H1 (cell line): ENCODE results near the gene PCDH7. TPM values are rescaled to one million over a fixed set of nuclear protein-coding genes. Genes with fewer than 3 reads are reported as not detected.

Experiments used
- CTCF ChIA-PET: fragments of 300-600 bp; sonication (Branson Sonifier 250); formaldehyde crosslinking; loops from one replicate; lab custom pipeline; 2021; ENCODE audit not compliant: partially characterized antibody; lab: Charles Lee
- POLR2A ChIA-PET: fragments of 300-600 bp; sonication (Branson Sonifier 250); formaldehyde crosslinking; loops from one replicate; lab custom pipeline; 2021; ENCODE audit warnings: inconsistent platforms; ENCODE audit not compliant: partially characterized antibody; lab: Charles Lee
- DNase-seq, 2 experiments: peaks; one replicate each; pipeline versions ENCODE4 v3.0.0 to v3.0.0-alpha.2; 2010 to 2022; ENCODE audit warnings: low spot score in 2 of 2, low read depth in 1 of 2, mixed read lengths in 1 of 2
- FAIRE-seq: peaks from 2 replicates; lab custom pipeline; 2011; peaks lifted over from hg19 to GRCh38; lab: Jason Lieb, UNC
- H2AFZ ChIP-seq: 2 replicates; pipeline ENCODE4 v1.8.1; 2012; ENCODE audit warnings: low read length, inconsistent platforms
- H2AK5ac ChIP-seq: 2 replicates; pipeline ENCODE4 v1.6.1; 2013; ENCODE audit warnings: low read depth, low read length
- H2BK120ac ChIP-seq: replicated peaks from 2 replicates; pipeline ENCODE3; 2013; ENCODE audit warnings: low read depth, low read length, inconsistent platforms
- H2BK12ac ChIP-seq: 2 replicates; pipeline ENCODE4 v1.6.1; 2013; ENCODE audit warnings: low read depth, low read length
- H2BK15ac ChIP-seq: 2 replicates; pipeline ENCODE4 v1.6.1; 2013; ENCODE audit warnings: low read length
- H2BK20ac ChIP-seq: 2 replicates; pipeline ENCODE4 v1.6.1; 2013; ENCODE audit warnings: low read length
- H2BK5ac ChIP-seq: 2 replicates; pipeline ENCODE4 v1.6.1; 2013; ENCODE audit warnings: low read depth, low read length
- H3K14ac ChIP-seq: 2 replicates; pipeline ENCODE4 v1.6.1; 2013; ENCODE audit warnings: inconsistent platforms; ENCODE audit not compliant: insufficient read length
- H3K18ac ChIP-seq: 2 replicates; pipeline ENCODE4 v1.6.1; 2013; ENCODE audit warnings: low read length; ENCODE audit errors: extremely low read depth
- H3K23ac ChIP-seq: 2 replicates; pipeline ENCODE4 v1.6.1; 2013; ENCODE audit warnings: inconsistent platforms; ENCODE audit not compliant: insufficient read length
- H3K23me2 ChIP-seq: 2 replicates; pipeline ENCODE4 v1.6.1; 2013; ENCODE audit warnings: low read depth, low read length
- H3K27ac ChIP-seq: 2 replicates; pipeline ENCODE4 v1.6.1; 2011; ENCODE audit warnings: low read depth, low read length, inconsistent platforms
- H3K27me3 ChIP-seq, 4 experiments: replicated peaks in 1 of 4; 1 replicate in 1 of 4; 2 replicates in 3 of 4; pipeline versions ENCODE4 v1.6.1 to v1.8.1; 2011 to 2013; ENCODE audit warnings: low read length in 3 of 4, mild to moderate bottlenecking in 3 of 4, inconsistent platforms in 2 of 4, mixed read lengths in 2 of 4, moderate library complexity in 1 of 4; ENCODE audit not compliant: control insufficient read depth in 3 of 4, insufficient read depth in 3 of 4; ENCODE audit errors: extremely low read depth in 1 of 4
- H3K36me3 ChIP-seq, 4 experiments: 2 replicates each; pipeline versions ENCODE4 v1.6.1 to v1.8.1; 2011 to 2013; ENCODE audit warnings: mild to moderate bottlenecking in 4 of 4, low read length in 3 of 4, moderate library complexity in 2 of 4, control low read depth in 1 of 4, inconsistent platforms in 1 of 4; ENCODE audit not compliant: insufficient read depth in 4 of 4, control insufficient read depth in 2 of 4
- H3K4ac ChIP-seq: replicated peaks from 2 replicates; pipeline ENCODE3; 2013; ENCODE audit warnings: low read length, low read depth, mixed read lengths, inconsistent platforms; ENCODE audit not compliant: insufficient read length
- H3K4me1 ChIP-seq, 4 experiments: replicated peaks in 1 of 4; 1 replicate in 1 of 4; 2 replicates in 3 of 4; pipeline versions ENCODE4 v1.6.1 to v1.8.1; 2011 to 2013; ENCODE audit warnings: low read length in 3 of 4, inconsistent platforms in 2 of 4, mixed read lengths in 1 of 4; ENCODE audit not compliant: insufficient read depth in 4 of 4, control insufficient read depth in 3 of 4
- H3K4me2 ChIP-seq, 2 experiments: 2 replicates each; pipeline versions ENCODE4 v1.6.1 to v1.8.1; 2011 to 2013; ENCODE audit warnings: low read depth in 2 of 2, low read length in 2 of 2, control low read depth in 1 of 2, inconsistent platforms in 1 of 2, mild to moderate bottlenecking in 1 of 2; ENCODE audit not compliant: insufficient read depth in 1 of 2
- H3K4me3 ChIP-seq, 4 experiments: fragments of 200-600, 300-600 bp in 1 of 4; sonication (generic), shearing (Covaris generic), sonication (Bioruptor Twin) in 1 of 4; 2 replicates each; pipeline versions ENCODE4 v1.5.1 to v1.8.1; 2011 to 2016; ENCODE audit warnings: low read length in 4 of 4, low read depth in 3 of 4, control low read depth in 2 of 4, inconsistent platforms in 2 of 4, mild to moderate bottlenecking in 2 of 4, mixed read lengths in 1 of 4, moderate library complexity in 1 of 4; ENCODE audit not compliant: insufficient read depth in 2 of 4; ENCODE audit errors: extremely low read depth in 1 of 4
- H3K56ac ChIP-seq: replicated peaks from 2 replicates; pipeline ENCODE3; 2013; ENCODE audit warnings: low read depth, mild to moderate bottlenecking, mixed read lengths, low read length, inconsistent platforms; ENCODE audit not compliant: insufficient read length
- H3K79me1 ChIP-seq: 2 replicates; pipeline ENCODE4 v1.6.1; 2013; ENCODE audit warnings: low read depth, low read length, control low read depth
- H3K79me2 ChIP-seq, 2 experiments: 2 replicates each; pipeline versions ENCODE4 v1.6.1 to v1.8.1; 2012 to 2013; ENCODE audit warnings: low read length in 2 of 2, mild to moderate bottlenecking in 2 of 2, inconsistent platforms in 1 of 2; ENCODE audit not compliant: insufficient read depth in 2 of 2, control insufficient read depth in 1 of 2
- H3K9ac ChIP-seq, 4 experiments: replicated peaks in 1 of 4; 1 replicate in 1 of 4; 2 replicates in 3 of 4; pipeline versions ENCODE4 v1.6.1 to v1.8.1; 2011 to 2013; ENCODE audit warnings: low read depth in 3 of 4, low read length in 3 of 4, control low read depth in 2 of 4, mild to moderate bottlenecking in 2 of 4, moderate library complexity in 2 of 4, inconsistent platforms in 1 of 4; ENCODE audit errors: extremely low read depth in 1 of 4
- H3K9me3 ChIP-seq, 2 experiments: 2 replicates each; pipeline versions ENCODE4 v1.6.1 to v1.8.1; 2012 to 2013; ENCODE audit warnings: mild to moderate bottlenecking in 2 of 2, moderate library complexity in 2 of 2, control low read depth in 1 of 2, inconsistent platforms in 1 of 2, low read depth in 1 of 2, low read length in 1 of 2, mixed read lengths in 1 of 2; ENCODE audit not compliant: insufficient read depth in 2 of 2
- H4K20me1 ChIP-seq, 2 experiments: replicated peaks in 1 of 2; 2 replicates each; pipeline versions ENCODE3 to v1.8.1; 2011 to 2013; ENCODE audit warnings: inconsistent platforms in 2 of 2, low read length in 2 of 2, mild to moderate bottlenecking in 1 of 2; ENCODE audit not compliant: insufficient read depth in 2 of 2, control insufficient read depth in 1 of 2
- H4K5ac ChIP-seq: 2 replicates; pipeline ENCODE4 v1.6.1; 2013; ENCODE audit warnings: low read length, low read depth, mixed read lengths, inconsistent platforms; ENCODE audit not compliant: insufficient read length
- H4K8ac ChIP-seq: 2 replicates; pipeline ENCODE4 v1.8.0; 2013; ENCODE audit warnings: mild to moderate bottlenecking, moderate library complexity, low read length, inconsistent platforms; ENCODE audit not compliant: insufficient read depth; ENCODE audit errors: extremely low read depth
- H4K91ac ChIP-seq: replicated peaks from 2 replicates; pipeline ENCODE3; 2013; ENCODE audit warnings: low read length, mixed read lengths, inconsistent platforms; ENCODE audit not compliant: insufficient read length
- CREB1 ChIP-seq: IDR thresholded peaks from 2 replicates; pipeline ENCODE4 v1.6.1; 2012; ENCODE audit warnings: inconsistent platforms
- EGR1 ChIP-seq: IDR thresholded peaks from 2 replicates; pipeline ENCODE4 v1.6.1; 2011; ENCODE audit warnings: low read depth, low read length, borderline replicate concordance
- JUN ChIP-seq: IDR thresholded peaks from 2 replicates; pipeline ENCODE4 v1.6.1; 2011; ENCODE audit warnings: low read depth, mild to moderate bottlenecking, improper control_type of control experiment, low read length
- KDM4A ChIP-seq: IDR thresholded peaks from one replicate; pipeline ENCODE4 v1.7.1; 2012; ENCODE audit warnings: low read depth, mild to moderate bottlenecking, moderate library complexity, low read length, inconsistent platforms; ENCODE audit not compliant: severe bottlenecking
- NRF1 ChIP-seq: IDR thresholded peaks from 2 replicates; pipeline ENCODE4 v1.6.1; 2011; ENCODE audit warnings: mild to moderate bottlenecking, low read depth, low read length, improper control_type of control experiment
- PHF8 ChIP-seq: fragments of 200-600 bp; sonication (generic); conservative IDR thresholded peaks from 2 replicates; pipeline ENCODE4 v1.7.1; 2012; ENCODE audit warnings: low read depth, mild to moderate bottlenecking, inconsistent platforms, low read length, moderate library complexity
- RXRA ChIP-seq: IDR thresholded peaks from 2 replicates; pipeline ENCODE4 v1.6.1; 2011; ENCODE audit warnings: low read depth, mild to moderate bottlenecking, low read length, moderate library complexity; ENCODE audit not compliant: insufficient read depth
- SAP30 ChIP-seq: fragments of 300-600 bp; sonication (generic); IDR thresholded peaks from 2 replicates; pipeline ENCODE4 v1.7.1; 2012; ENCODE audit warnings: low read length, moderate library complexity, mild to moderate bottlenecking, inconsistent platforms; ENCODE audit not compliant: insufficient read depth, insufficient replicate concordance
- SRF ChIP-seq: IDR thresholded peaks from 2 replicates; pipeline ENCODE4 v1.6.1; 2011; ENCODE audit warnings: mild to moderate bottlenecking, low read depth, low read length, moderate library complexity
- ZNF274 ChIP-seq: IDR thresholded peaks from 2 replicates; pipeline ENCODE4 v1.7.0; 2012; ENCODE audit warnings: low read length, borderline replicate concordance; ENCODE audit errors: extremely low read depth
- WGBS, 2 experiments: shearing (Covaris generic) in 1 of 2; methylation state at CpG; one replicate each; pipeline versions ENCODE4 v1.1.6 to v1.1.7; 2013 to 2015; ENCODE audit warnings: low lambda C conversion rate in 2 of 2, mixed read lengths in 2 of 2, inconsistent platforms in 1 of 2, low coverage in 1 of 2, missing lambda C conversion rate in 1 of 2; ENCODE audit not compliant: insufficient replicate concordance in 2 of 2, insufficient coverage in 1 of 2, insufficient read length in 1 of 2; ENCODE audit errors: extremely low coverage in 1 of 2, missing lambda C conversion rate in 1 of 2; 5-methylcytosine and 5-hydroxymethylcytosine counted together
- polyA plus RNA-seq, 7 experiments: library from polyadenylated mRNA; depleted of rRNA in 3 of 7; stranded (reverse) in 5 of 7; unstranded in 2 of 7; fragments of >200 nt in 5 of 7; fragments of 200-250 nt in 2 of 7; gene quantifications; 1 replicate in 5 of 7; 2 replicates in 1 of 7; 4 replicates in 1 of 7; pipeline versions ENCODE4 v1.2.1 to v1.2.3, GENCODE V29; 2011 to 2013; ENCODE audit warnings: missing spikeins in 2 of 7, mixed read lengths in 2 of 7
- total RNA-seq: library from RNA; stranded (reverse); fragmentation: NEBNext Ultra II Directional; extraction: Animal tissue kit (Norgen Biotek cat#: 25700); gene quantifications from 2 replicates; pipeline ENCODE4 v1.2.1, GENCODE V29; 2021
- TF ChIP-seq, protein P1 (sequence below): IDR thresholded peaks from 2 replicates; pipeline ENCODE4 v1.6.1; 2011; ENCODE audit warnings: low read depth, mild to moderate bottlenecking, low read length; ENCODE audit not compliant: insufficient read depth

The PCDH7 gene
- total and polyA plus RNA-seq, 2 of the 8 experiments (the other 6 are each of a cell fraction or from before 2014, with no cell fraction given) = 3.1 to 6.1 TPM

DNA sequence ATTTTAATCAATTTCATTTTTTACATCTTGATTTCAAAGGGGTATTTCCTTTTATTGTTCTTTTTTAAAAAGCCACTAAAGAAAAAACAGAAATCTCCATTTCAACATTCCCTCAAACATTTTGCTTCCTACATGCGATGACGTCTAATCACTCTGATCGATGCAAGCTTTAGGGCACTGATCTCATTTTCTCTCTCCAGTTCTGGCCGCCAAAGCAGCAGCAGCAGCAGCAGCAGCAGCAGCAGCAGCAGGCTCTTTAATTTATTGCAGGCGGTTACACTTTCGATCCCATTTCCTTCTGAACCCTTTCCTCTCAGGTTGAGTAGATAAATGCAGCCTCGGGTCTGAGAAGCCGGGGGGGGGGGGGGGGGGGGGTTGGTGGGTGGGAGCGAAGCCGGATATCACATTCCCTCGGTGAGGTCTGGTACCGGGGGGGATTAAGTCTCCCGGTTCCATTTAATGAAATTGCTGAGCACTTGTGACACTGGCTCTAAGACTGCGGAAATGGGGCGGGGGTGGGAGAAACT lies 3.4 kb upstream of the PCDH7 start:
- 4% methylated on average over 7 of the region's 15 CpGs; no CpG with 5 or more reads in 1 of the 2 experiments for WGBS, 2 experiments
- CTCF ChIA-PET = interaction anchor here (0.7 kb wide), 1 partner anchor 507 kb away, joined by 4 read pairs; no protein-coding TSS in a partner anchor
- peak overlapping the region; percentile 89 to 100 for H3K4me2 ChIP-seq
- POLR2A ChIA-PET = no interaction called here
- H3K79me2 ChIP-seq = no peaks in the 10 kb centered on the region
- H3K27me3 ChIP-seq = peaks cover 0 to 25% (median 19%) of the 10 kb centered on the region in 4 experiments; a peak in 5 of 7 replicates
- H3K4me1 ChIP-seq = peaks cover 0 to 7% (median 2%) of the 10 kb centered on the region in 4 experiments; a peak in 5 of 7 replicates
- FAIRE-seq (no peak), DNase-seq (no peak)
- H4K20me1 ChIP-seq = peaks cover 0 to 4% of the 10 kb centered on the region in 2 experiments
- H3K23me2 ChIP-seq = peaks cover 41% of the 10 kb centered on the region
- no peak overlapping the region for H3K14ac ChIP-seq
- no peaks in the 10 kb centered on the region for H3K9me3 ChIP-seq
- no peaks in the 10 kb centered on the region for H3K79me1 ChIP-seq
- TF ChIP-seq PHF8 (0 out of 2 replicates have a peak, but pooled peaks have one; percentile 28), EGR1 (no peak), RXRA (no peak), CREB1 (peak; percentile 79), SRF (no peak), NRF1 (no peak), KDM4A (no peak), SAP30 (no peak), ZNF274 (no peak), JUN (no peak)
- TF ChIP-seq, protein P1, sequence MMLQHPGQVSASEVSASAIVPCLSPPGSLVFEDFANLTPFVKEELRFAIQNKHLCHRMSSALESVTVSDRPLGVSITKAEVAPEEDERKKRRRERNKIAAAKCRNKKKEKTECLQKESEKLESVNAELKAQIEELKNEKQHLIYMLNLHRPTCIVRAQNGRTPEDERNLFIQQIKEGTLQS = no peak
- H4K91ac ChIP-seq = no peak overlapping the region
- no peak overlapping the region for H2BK12ac ChIP-seq
- H3K4me3 ChIP-seq = peak overlapping the region; percentile 65 to 86 (median 84)
- H3K36me3 ChIP-seq = no peaks in the 10 kb centered on the region
- no peak overlapping the region for H2BK120ac ChIP-seq
- no peak overlapping the region for H2AFZ ChIP-seq
- no peak overlapping the region for H3K27ac ChIP-seq
- H2BK15ac ChIP-seq = no peak overlapping the region
- H4K5ac ChIP-seq = no peak overlapping the region
- H2AK5ac ChIP-seq = no peak overlapping the region
- no peak overlapping the region for H3K56ac ChIP-seq
- no peak overlapping the region for H2BK5ac ChIP-seq
- no peak overlapping the region for H3K9ac ChIP-seq
- no peak overlapping the region for H4K8ac ChIP-seq
- no peak overlapping the region for H2BK20ac ChIP-seq
- no peak overlapping the region for H3K23ac ChIP-seq
- H3K18ac ChIP-seq = no peak overlapping the region
- no peak overlapping the region for H3K4ac ChIP-seq
